NCI-H345 treated with DMSO at 0.1 percent for 48 hours (cell line): ENCODE results near the gene CABYR.

Source experiments
- DNase-seq: peaks from one replicate; lab custom pipeline; 2025; ENCODE audit not compliant: unreplicated experiment; lab: John Stamatoyannopoulos, UW

Gene CABYR

DNA sequence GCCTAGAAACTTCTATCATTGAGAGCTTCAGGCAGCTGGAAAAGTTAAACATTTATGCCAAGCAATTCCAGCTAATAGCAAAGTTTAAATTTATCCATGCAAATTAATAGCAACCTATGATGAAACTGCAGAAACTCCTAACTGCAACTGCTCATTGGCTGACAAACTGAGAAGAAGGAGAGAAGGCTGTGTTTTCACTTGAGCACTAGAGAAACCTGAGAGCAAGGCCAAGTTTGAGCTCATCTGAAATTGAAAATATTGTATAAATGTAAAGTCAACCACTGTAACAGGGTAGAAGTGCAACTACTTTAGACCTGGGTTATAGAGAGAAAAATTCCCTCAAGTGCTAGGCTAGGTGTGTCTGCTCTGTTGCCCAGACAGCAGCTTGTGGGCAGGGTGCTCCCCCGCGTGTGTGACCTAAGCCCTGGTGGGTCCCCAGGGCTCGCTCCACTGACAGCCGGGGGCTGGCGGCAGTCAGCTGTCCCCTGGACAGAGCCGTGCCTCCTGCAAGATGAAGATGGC, 50.2 kb downstream of the CABYR start:
- DNase-seq, result no peak

DNA sequence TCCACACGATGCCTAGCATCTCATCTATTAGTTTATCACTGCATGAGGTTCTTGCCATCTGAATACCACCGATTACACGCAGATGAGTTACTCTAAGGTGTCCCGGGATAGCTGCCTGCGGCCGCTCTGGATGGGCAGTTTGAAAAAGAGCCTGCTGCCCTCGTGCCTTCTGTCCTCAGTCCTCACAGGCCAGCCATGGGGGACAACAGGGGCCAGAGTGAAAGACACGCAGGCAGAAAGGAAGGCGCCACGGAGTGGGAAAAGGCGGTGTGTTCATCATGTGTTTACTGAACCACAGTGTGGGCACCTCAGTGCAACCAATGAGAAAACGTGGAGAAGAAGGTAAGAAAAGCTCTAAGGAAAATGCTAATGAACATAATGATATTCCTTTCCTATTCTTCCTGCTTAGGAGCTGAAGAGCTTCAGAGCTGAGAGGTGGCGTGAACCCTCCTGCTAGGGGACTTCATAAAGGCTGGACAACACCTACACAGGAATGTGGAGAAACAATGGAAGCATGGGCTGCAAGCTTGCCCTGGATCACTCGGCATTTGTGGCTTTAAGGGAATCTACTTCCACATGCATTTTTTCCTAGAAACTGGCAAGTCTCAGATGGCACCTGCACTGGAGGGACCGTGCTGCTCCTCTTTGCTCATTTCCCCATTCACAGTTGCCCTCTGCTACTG, 50.9 kb downstream of the CABYR start:
- no peak for DNase-seq

DNA sequence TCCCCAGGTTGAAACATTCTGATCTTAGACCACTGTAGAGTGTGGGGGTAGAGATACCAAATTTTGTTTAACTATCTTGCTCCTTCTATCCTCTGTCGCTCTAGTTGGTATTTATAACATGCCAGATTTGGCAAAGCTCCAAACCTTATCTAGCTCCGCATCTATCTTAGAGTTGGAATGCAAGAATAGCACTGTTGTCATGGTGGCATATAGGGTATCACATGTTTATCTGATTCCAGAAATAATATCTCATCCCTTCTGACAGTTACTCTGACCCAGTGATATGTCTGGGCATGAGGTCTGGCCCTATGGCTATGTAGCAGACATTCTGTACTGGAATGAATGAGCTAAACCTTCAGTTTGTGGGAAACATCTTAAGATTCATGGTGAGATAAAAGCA, 51.7 kb downstream of the CABYR start:
- no peak for DNase-seq

DNA sequence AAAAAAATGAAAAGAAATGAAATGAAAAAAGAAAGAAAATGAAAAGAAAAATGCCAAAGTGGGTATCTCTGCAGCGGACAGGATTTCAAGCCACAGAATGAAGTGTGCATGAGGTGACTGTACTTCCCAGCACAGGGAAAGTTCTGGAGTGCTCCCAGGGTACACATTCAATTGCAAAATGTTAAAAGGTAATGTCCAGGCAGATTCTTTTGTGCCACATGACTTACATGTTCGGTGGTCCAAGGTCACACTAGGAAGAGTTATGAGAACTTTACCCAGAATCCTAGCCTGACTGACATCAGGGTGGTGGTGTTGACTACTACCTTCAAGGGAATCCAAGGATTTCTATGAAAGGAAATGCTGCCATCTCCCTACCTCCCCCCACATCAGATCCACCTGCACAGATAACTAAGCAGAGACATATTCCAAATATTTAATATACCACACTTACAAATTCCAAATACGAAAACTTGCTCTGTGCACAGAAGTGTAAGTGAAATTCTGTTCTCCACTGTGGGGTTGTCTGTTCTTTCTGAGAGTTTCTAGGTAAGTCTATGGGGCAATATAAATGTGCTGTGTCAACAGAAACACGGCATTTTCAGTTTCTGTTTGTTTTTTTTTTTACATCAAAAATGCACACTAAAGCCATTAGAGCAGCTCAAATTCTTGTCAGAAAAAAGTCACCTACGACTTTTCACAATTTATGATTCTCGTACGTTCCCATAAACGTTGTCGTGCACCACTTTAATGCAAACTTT, 56.6 kb downstream of the CABYR start:
- DNase-seq, result no peak

DNA sequence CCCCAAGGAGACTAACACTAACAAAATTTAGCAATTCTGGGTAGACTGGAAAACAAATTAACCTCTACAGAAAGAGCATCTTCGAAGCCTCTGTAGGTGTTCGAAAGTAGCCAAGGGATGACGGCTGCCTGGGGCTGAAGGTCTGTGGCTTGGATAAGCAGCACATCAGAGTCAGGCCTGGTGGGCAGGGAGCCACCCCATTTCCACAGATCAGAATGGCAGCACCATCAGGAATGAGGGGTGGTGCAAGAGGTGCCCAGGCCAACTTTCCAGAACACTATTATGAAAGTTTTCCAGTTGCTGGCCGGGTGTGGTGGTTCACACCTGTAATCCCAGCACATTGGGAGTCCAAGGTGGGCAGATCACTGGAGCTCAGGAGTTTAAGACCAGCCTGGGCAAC, 57.9 kb downstream of the CABYR start:
- DNase-seq, result no peak

DNA sequence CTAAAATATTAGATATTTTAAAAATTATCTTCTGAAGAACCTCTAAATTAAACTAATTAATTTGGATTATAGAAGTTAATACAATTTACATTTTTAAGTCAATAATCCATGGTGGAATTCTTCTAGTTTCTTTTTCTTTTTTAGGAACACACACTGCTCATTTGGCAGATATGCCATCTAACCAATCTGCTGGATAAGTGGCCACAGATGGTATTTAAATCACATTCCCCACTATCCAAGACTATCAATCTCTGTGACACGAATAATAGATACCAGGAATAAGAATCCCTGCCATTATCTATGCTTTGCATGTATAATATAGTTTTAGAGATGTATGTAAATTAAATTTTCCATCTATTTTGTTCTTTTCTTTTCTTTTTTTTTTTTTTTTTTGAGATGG, 58.5 kb downstream of the CABYR start:
- no peak for DNase-seq

DNA sequence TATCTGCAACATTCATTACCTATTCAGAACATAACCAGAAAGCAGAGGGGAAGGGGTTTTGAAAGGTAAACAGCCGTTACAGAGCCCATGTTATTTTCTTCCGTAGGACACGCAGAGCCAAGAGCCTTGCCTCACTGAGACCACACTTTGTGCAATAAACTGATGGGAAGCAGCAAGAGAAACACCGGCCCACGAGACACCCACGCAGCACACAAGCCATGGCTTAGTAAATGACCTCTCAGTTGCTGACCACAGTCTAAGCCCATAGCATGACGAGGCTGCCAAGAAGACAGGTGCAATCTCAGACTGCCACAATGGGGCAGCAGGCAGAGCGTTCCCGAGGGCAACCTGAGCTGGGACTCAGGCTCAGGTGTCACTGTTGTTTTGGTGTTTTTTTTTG, 59.6 kb downstream of the CABYR start:
- no peak for DNase-seq

DNA sequence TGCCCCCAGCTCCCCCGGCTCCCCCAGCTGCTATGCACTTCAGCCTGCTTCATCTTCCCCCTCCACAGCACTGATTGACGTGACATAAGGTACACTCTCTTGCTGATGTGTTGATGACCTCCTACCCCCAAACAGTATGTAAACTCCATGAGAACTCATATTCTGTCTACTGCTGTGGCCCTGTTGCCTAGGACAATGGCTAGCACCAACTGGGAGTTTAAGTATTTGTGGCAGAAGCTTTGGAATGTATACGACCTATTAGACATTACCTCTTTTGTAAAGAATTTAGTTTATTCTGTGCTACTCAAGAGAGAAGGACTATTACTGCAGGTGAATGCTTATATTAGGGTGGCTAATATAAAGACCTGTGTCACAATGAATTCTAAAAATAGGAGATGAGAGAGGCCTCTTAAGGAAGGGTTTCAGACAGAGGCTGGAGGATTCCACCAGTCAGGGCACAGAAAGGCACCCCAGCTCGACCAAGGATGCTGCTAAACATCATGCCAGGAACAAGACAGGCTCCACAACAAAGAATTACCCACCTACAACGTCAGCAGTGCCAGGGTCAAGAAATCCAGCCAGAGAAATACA, 60.6 kb downstream of the CABYR start:
- no peak for DNase-seq

DNA sequence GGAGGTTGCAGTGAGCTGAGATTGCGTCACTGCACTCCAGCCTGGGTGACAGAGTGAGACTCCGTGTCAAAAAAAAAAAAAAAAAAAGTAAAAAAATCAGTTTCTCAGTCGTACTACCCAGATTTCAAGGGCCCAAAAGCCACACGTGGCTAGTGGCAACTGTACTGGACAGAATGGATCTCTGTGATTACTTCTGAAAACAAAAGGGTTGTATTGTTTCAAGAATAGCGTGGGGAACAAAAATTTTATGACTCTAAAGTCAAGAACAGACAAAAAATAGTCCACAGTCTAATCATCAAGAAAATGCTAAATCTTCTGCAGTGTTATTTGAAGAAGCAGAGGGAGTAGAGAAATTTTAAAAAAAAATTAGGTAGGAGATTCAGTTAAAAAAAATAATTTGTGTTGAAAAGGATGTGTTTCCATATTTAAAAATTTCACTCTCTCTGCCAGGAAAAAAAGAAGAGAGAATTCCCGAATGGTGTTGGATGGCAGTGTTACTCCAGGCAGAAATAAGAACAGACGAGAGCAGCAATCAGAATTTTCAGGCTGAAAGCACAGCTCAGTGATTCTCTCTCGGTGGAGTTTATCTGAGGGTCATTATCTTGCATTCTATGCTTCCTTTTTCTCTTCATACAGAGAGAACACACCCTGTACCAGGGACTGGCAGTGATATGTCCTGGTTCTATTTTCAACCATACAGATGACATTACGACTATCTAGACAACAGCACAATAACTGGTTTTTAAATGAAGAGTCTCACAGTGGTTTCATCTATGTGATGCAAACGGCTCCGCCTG, 61.8 kb downstream of the CABYR start:
- no peak for DNase-seq

DNA sequence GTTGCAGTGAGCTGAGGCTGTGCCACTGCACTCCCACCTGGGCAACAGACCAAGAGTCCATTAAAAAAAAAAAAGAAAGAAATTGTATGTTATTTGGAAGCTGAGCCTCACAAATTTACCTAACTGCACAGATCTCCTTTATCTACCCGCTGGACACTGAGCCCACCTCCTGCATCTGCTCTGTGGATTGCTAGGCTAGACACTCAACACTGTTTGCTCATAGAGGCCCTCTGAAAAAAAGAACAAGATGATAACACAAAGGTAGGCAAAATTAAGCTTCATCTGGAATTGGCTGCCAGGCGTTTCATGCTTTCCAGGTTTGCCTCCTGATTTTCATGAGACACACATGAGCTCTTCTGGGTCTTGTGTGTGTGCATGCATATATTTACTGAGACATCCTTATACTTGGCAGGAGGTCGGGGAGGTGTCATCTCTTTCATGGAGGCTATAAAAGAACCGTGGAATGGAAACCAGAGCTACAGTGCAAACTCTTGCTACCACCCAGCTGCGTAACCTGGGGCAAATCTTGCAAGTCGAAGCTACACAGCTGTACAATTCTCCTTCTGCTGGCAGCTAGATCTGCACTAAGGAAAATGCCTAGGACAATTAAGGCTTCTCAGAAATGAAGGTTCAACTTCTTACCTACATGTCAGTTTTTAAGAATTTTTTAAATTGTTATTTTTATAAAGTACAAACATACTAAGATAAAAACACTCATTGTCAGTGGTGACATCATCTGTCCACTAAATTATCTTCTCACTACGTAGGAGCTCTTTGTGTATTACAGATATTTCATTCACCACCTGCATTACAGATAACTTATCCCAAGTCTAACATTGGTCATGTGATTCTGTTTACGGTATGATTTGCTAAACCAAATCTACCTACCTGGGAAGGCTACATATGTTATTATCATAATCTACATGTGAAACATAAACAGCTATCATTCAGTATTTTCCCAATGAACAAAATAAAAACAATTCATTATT, 63.1 kb downstream of the CABYR start:
- DNase-seq, result no peak

DNA sequence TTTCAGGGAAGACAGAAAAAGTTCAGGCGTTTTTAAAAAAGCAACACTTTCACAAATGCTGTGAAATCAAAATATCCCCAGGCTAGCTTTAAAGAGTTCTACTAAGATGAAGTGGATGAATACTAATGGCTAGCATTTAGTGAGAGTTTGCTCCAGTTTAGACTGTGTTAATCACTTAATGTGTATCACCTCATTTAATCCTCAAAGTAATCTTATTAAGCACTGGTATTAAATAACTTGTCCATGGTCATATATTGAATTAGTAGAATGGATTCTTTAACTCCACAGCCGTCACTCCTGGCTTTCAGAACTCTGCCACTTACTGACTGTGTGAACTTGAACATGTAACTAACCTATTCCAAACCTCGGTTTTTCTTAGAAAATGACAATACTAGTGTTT, 66.0 kb downstream of the CABYR start:
- no peak for DNase-seq

DNA sequence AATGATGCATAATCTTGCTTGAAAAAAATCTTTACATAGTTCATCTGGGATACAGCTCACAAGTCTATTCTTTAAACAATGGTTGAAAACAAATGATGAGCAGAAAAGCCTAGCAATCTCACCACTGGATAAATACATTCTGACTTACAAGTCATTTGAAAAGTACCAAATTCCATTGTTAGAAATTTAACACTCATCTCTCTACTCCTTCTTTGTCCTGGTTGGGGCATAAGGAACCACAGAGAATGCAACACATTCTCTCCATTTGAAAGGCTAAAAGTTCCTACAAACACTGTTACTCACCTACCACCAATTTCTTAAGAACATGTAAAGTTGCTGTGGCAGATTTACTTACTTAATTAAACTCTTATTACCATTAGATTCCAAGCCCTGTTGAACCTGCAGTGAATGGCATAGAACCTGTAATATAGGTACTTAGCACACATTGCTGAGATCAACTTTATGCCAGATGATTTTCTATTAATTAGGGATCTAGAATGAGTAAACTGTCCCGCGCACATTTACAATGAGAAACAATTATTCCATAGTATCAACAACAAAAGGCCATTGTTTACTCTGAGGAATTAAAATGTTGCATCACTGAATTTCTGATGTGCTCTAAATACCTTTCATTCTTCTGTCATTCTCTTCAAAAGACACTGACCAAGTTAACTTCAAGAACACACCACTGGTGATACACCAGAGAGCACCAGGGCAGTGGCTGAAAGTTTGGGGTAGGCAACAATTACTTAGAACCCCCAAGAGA, 69.6 kb downstream of the CABYR start:
- no peak for DNase-seq

DNA sequence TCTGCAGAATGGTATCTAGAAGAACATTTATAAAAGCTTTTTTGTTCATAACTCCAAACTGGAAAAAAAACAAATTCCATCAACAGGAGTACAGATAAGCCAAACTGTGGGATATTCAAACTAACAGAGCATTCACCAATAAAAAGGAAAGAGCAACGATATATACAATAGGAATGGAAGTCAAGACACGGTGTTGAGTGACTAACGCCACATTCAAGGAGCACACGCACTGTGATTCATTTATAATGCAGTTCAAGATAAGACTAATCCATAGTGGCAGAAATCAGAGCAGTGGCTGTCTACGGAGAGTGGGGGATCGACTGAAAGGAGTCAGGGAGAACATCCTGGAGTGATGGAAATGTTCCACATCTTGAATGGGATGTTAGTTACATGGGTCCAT, 70.7 kb downstream of the CABYR start:
- DNase-seq, result no peak
